ENCODE data around the gene CA5B. TPM values are rescaled to one million over a fixed set of nuclear protein-coding genes. Genes with fewer than 3 reads are reported as not detected.
"Not testable (repeated sequence)": the region's sequence is repeated elsewhere in the genome, so short reads cannot be mapped to it uniquely, and the experiment has no call there.

Gene CA5B
- total RNA-seq, 1 donor from 2014 or later, result 24.2 TPM

GRCh38 chrX:15814771-15815365, 76.8 kb downstream of the CA5B start:
- no peak for DNase-seq (ENCODE audit: low spot score)

- no peak for DNase-seq (ENCODE audit: low spot score)
Observed at GRCh38 chrX:15815779-15816437, 77.8 kb downstream of the CA5B start.

- DNase-seq (ENCODE audit: low spot score), result no peak
Observed at GRCh38 chrX:15816438-15816809, 78.4 kb downstream of the CA5B start.

DNA sequence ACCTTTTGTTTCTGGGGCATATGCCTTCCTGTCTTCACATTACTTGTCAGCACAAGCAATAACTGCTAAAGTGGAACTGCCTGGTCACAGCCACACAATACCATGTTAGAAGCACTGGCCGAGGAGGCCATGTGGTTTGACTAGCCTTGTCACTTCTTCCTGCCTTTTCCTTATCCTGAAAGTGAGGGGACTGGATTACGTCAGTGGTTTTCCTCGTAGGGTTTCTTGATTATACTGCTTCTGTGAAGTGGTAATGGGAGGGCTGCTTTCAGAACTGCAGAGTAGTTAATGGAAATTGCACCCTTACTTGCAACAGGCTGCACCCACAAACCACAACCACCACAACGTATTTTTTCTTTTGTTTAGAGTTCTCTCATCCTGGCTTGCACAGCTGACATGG, 78.8 kb downstream of the CA5B start:
- DNase-seq (ENCODE audit: low spot score), result no peak

- DNase-seq (ENCODE audit: low spot score), result no peak
Observed at GRCh38 chrX:15820106-15821073, 82.3 kb downstream of the CA5B start.

DNA sequence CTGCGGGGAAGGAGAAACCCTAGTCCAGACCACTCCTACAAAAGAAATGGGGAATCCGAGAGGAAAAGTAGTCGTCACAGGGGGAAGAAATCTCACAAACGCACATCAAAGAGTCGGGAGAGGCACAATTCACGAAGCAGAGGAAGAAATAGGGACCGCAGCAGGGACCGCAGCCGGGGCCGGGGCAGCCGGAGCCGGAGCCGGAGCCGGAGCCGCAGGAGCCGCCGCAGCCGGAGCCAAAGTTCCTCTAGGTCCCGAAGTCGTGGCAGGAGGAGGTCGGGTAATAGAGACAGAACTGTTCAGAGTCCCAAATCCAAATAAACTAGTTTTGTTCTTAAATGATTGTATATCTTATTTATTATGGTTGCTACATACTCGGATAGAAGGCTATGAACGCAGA, 84.9 kb downstream of the CA5B start:
- DNase-seq (ENCODE audit: low spot score), result no peak

GRCh38 chrX:15825936-15826335, 87.9 kb downstream of the CA5B start:
- no peak for DNase-seq (ENCODE audit: low spot score)

- no peak for DNase-seq (ENCODE audit: low spot score)
Observed at GRCh38 chrX:15829217-15829616, 91.1 kb downstream of the CA5B start.

DNA sequence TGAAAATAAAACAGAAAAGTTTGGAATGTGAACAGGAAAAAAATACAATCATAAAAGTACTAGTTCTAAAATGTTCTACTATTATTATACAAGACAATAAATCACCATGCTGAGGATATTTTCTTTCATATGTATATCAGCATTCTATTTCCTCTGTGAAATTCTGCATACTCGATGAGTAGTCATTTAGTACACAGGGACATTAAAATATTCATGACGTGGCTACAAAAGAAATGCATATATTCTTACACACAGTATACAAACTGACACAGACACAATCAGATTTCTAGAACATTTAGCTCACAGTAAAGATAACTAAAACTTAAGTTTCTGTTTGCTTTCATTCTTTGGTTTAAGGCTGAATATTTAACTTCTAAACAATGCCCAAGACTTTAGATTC, 93.3 kb downstream of the CA5B start:
- DNase-seq (ENCODE audit: low spot score), result not testable (repeated sequence)

GRCh38 chrX:15834053-15834452, 96.0 kb downstream of the CA5B start:
- DNase-seq (ENCODE audit: low spot score), result no peak

GRCh38 chrX:15834827-15835595, 96.9 kb downstream of the CA5B start:
- no peak for DNase-seq (ENCODE audit: low spot score)

Other genes with a start within 250 kb of the CA5B start
- 19.0 TPM for gene PIR, start 244.9 kb upstream of the CA5B start, total RNA-seq
- 1.4 TPM for gene BMX, start 237.5 kb upstream of the CA5B start, total RNA-seq
- gene ACE2, start 137.3 kb upstream of the CA5B start, total RNA-seq, result 1.8 TPM
- 2.2 TPM for gene CLTRN, start 73.5 kb upstream of the CA5B start, total RNA-seq
- gene ZRSR2, start 52.2 kb downstream of the CA5B start, total RNA-seq, result 15.5 TPM
- gene AP1S2, start 116.5 kb downstream of the CA5B start, total RNA-seq, result 12.6 TPM